ENCODE measurements around the gene DBX2. TPM values are rescaled to one million over a fixed set of nuclear protein-coding genes. Genes with fewer than 3 reads are reported as not detected.

The DBX2 gene
- total RNA-seq, 4 donors from 2014 or later: not detected

- H3K4me3 ChIP-seq: no peak overlapping the region
- H3K27me3 ChIP-seq: no peaks in the 10 kb centered on the region
- TF ChIP-seq CTCF (IDR thresholded peaks at IDR 0.05) (no peak), POLR2AphosphoS5 (IDR thresholded peaks at IDR 0.05) (no peak), EP300 (IDR thresholded peaks at IDR 0.05) (no peak), POLR2A (IDR thresholded peaks at IDR 0.05) (no peak)
- no peaks in the 10 kb centered on the region for H3K9me3 ChIP-seq
- H3K36me3 ChIP-seq: no peaks in the 10 kb centered on the region
- 67 to 75% methylated on average over 1 of the region's 1 CpG for WGBS, 2 donors (ENCODE audit: low coverage in 1 of 2)
- no peaks in the 10 kb centered on the region for H3K4me1 ChIP-seq
- ATAC-seq: no peak
- no peak overlapping the region for H3K27ac ChIP-seq
These were observed 36.5 kb downstream of the DBX2 start for GRCh38 chr12:45014396-45014795.

GRCh38 chr12:45012749-45013148 is 38.1 kb downstream of the DBX2 start:
- 69 to 75% methylated on average over 2 to 3 of the region's 3 CpGs for WGBS, 2 donors (ENCODE audit: low coverage in 1 of 2)
- Histone ChIP-seq H3K36me3 (no peaks in the 10 kb centered on the region), H3K27me3 (no peaks in the 10 kb centered on the region), H3K27ac (no peak overlapping the region), H3K4me3 (no peak overlapping the region), H3K9me3 (no peaks in the 10 kb centered on the region), H3K4me1 (no peaks in the 10 kb centered on the region)
- ATAC-seq: no peak
- TF ChIP-seq CTCF (IDR thresholded peaks at IDR 0.05) (no peak), EP300 (IDR thresholded peaks at IDR 0.05) (no peak), POLR2A (IDR thresholded peaks at IDR 0.05) (no peak), POLR2AphosphoS5 (IDR thresholded peaks at IDR 0.05) (no peak)

- 21 to 45% methylated on average over 4 of the region's 4 CpGs for WGBS, 2 donors (ENCODE audit: low coverage in 1 of 2)
- H3K27ac ChIP-seq: no peak overlapping the region
These were observed 40.8 kb downstream of the DBX2 start for GRCh38 chr12:45010059-45010458.

GRCh38 chr12:45008211-45008610 is 42.7 kb downstream of the DBX2 start:
- no peak overlapping the region for H3K27ac ChIP-seq
- H3K4me1 ChIP-seq: no peaks in the 10 kb centered on the region
- TF ChIP-seq POLR2AphosphoS5 (IDR thresholded peaks at IDR 0.05) (no peak), EP300 (IDR thresholded peaks at IDR 0.05) (no peak), POLR2A (IDR thresholded peaks at IDR 0.05) (no peak), CTCF (IDR thresholded peaks at IDR 0.05) (no peak)
- no peaks in the 10 kb centered on the region for H3K9me3 ChIP-seq
- no peaks in the 10 kb centered on the region for H3K36me3 ChIP-seq
- H3K27me3 ChIP-seq: no peaks in the 10 kb centered on the region
- no peak for ATAC-seq
- H3K4me3 ChIP-seq: no peak overlapping the region

More at GRCh38 chr12:45010059-45010458, 40.8 kb downstream of the DBX2 start:
- Histone ChIP-seq H3K36me3 (no peaks in the 10 kb centered on the region), H3K9me3 (no peaks in the 10 kb centered on the region), H3K27me3 (no peaks in the 10 kb centered on the region), H3K4me1 (no peaks in the 10 kb centered on the region), H3K4me3 (no peak overlapping the region)
- TF ChIP-seq EP300 (IDR thresholded peaks at IDR 0.05) (no peak), POLR2AphosphoS5 (IDR thresholded peaks at IDR 0.05) (no peak), CTCF (IDR thresholded peaks at IDR 0.05) (no peak), POLR2A (IDR thresholded peaks at IDR 0.05) (no peak)
- no peak for ATAC-seq

- Histone ChIP-seq H3K27me3 (no peaks in the 10 kb centered on the region), H3K36me3 (no peaks in the 10 kb centered on the region), H3K9me3 (peaks cover 0 to 4% (median 0%) of the 10 kb centered on the region in 3 donors), H3K4me3 (no peak overlapping the region), H3K27ac (no peak overlapping the region), H3K4me1 (no peaks in the 10 kb centered on the region)
- ATAC-seq: no peak
- TF ChIP-seq POLR2A (IDR thresholded peaks at IDR 0.05): no peak
- TF ChIP-seq POLR2AphosphoS5 (IDR thresholded peaks at IDR 0.05): no peak
- TF ChIP-seq EP300 (IDR thresholded peaks at IDR 0.05): no peak
- TF ChIP-seq CTCF (IDR thresholded peaks at IDR 0.05): no peak
These were observed 51.5 kb downstream of the DBX2 start for GRCh38 chr12:44999355-44999754.
